ACC112 (cell line): ENCODE results near the gene CXCL11.

Experiments used
- H2AFZ ChIP-seq: fragments of 200-600 bp; sonication (generic); one replicate; pipeline ENCODE4 v1.6.0; 2017; ENCODE audit warnings: antibody characterized with exemption, low read length; ENCODE audit not compliant: unreplicated experiment
- H3K27ac ChIP-seq: fragments of 200-600 bp; sonication (generic); 2 replicates; pipeline ENCODE4 v1.5.1; 2014; ENCODE audit warnings: low read depth, mild to moderate bottlenecking, antibody characterized with exemption, low read length, moderate library complexity
- H3K27me3 ChIP-seq: fragments of 200-600 bp; sonication (generic); 2 replicates; pipeline ENCODE4 v1.6.1; 2014; ENCODE audit warnings: mild to moderate bottlenecking, antibody characterized with exemption, low read length, moderate library complexity, mixed read lengths; ENCODE audit not compliant: insufficient read depth
- H3K36me3 ChIP-seq: fragments of 200-600 bp; sonication (generic); 2 replicates; pipeline ENCODE4 v1.6.1; 2016; ENCODE audit warnings: mild to moderate bottlenecking, antibody characterized with exemption, low read length, moderate library complexity, mixed read lengths; ENCODE audit not compliant: insufficient read depth
- H3K4me1 ChIP-seq: fragments of 200-600 bp; sonication (generic); one replicate; pipeline ENCODE4 v1.6.1; 2016; ENCODE audit warnings: low read length, mixed read lengths; ENCODE audit not compliant: insufficient read depth, unreplicated experiment, control insufficient read depth
- H3K4me3 ChIP-seq: fragments of 200-600 bp; sonication (generic); 2 replicates; pipeline ENCODE4 v1.5.1; 2014; ENCODE audit warnings: mild to moderate bottlenecking, low read depth, low read length
- H3K79me2 ChIP-seq: fragments of 200-600 bp; sonication (generic); one replicate; pipeline ENCODE4 v1.6.0; 2016; ENCODE audit warnings: low read length; ENCODE audit not compliant: control insufficient read depth, unreplicated experiment, insufficient read depth

CXCL11 gene

DNA sequence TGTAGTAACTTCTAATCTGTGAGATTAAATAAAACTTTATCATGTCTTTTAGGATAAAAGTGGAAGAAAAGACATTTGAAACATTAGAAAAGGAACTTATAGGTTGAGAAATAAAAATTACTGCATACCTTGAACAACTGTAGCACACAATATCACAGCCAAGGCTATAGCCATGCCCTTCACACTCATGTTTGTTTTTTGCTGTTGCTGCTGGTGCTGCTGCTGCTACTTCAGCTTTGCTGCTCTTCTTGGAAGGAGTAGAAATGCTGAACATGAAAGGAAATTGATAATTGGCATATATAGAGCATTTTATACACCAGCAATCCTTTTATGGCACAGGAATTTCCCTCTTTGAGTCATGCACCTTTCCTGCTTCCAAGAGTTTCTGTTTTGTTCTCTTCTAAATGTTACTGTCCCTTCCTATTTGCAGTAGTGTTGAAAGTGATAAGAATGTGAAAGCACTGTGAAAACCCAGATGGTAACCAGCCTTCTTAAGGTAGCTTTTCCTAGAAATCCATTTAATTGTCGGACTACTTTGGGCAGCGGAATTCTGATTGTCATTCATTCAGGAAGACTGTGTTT lies at the start of gene CXCL11:
Gene CXCL11, minus strand, starts transcription at position 272 of the 582 bp plus-strand sequence. Its CDS starts 83 bp downstream, at position 189.
- Histone ChIP-seq H3K27ac (0 out of 2 replicates have a peak within 1 kb of the TSS, but pooled peaks have one; percentile 17), H3K79me2 (no peaks in the 10 kb centered on the region), H2AFZ (peak within 1 kb of the TSS; percentile 33), H3K4me3 (peak within 1 kb of the TSS; percentile 57), H3K27me3 (no peaks in the 10 kb centered on the region), H3K36me3 (no peaks in the 10 kb centered on the region), H3K4me1 (peaks cover 10% of the 10 kb centered on the region)

DNA sequence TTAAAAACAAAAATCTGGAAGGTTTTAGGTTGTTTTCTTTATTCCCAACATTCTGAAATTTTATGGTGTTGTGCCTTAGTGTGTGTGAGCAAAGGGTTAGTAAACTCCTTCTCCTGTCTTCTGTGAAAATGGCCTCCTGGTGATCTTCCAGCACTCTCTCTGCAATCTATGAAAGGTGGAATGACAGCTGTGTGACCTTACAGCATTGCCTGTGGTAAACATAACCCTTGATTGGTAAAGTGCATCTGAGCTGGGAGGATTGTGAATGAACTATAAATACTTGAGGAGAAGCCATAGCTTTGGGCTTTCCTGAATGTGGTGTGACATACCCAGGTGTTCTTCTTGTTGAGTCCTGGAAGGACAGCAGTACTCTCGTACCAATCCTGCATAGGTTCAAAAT lies 48.7 kb upstream of the CXCL11 start:
- H3K4me3 ChIP-seq: no peak overlapping the region
- no peaks in the 10 kb centered on the region for H3K79me2 ChIP-seq
- no peak overlapping the region for H3K27ac ChIP-seq
- no peaks in the 10 kb centered on the region for H3K36me3 ChIP-seq
- no peaks in the 10 kb centered on the region for H3K27me3 ChIP-seq
- H2AFZ ChIP-seq: no peak overlapping the region
- H3K4me1 ChIP-seq: peaks cover 5% of the 10 kb centered on the region

DNA sequence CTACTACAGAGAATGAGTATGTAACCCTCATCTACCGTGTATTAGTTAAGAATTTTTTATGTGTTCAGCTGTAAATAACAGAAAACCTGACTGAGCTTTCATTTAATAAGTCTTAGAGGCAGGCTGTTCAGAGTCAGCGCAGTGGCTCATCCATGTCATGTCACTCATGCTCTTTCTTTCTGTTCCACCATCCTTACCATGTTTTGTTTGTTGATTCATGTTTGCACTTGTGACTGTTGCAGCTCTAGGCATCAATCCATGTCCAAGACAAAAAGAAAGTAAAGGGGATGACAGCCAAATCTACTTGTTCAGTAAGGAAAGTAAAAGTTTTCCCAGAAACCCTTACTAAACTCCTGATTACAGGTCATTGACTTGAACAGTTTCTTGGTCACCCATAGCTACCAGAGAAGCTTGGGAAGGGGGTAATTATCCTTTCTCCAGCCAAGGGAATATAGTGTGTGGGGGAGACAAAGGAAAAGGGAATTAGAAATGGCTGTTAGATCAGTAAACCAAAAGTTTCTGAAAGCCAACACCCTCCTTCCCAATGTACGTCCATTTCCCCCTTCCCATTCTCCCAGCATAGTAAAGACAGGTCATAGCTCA lies 47.6 kb upstream of the CXCL11 start:
- Histone ChIP-seq H3K79me2 (no peaks in the 10 kb centered on the region), H3K4me3 (no peak overlapping the region), H3K36me3 (no peaks in the 10 kb centered on the region), H2AFZ (no peak overlapping the region), H3K27me3 (no peaks in the 10 kb centered on the region), H3K4me1 (peaks cover 5% of the 10 kb centered on the region), H3K27ac (no peak overlapping the region)

DNA sequence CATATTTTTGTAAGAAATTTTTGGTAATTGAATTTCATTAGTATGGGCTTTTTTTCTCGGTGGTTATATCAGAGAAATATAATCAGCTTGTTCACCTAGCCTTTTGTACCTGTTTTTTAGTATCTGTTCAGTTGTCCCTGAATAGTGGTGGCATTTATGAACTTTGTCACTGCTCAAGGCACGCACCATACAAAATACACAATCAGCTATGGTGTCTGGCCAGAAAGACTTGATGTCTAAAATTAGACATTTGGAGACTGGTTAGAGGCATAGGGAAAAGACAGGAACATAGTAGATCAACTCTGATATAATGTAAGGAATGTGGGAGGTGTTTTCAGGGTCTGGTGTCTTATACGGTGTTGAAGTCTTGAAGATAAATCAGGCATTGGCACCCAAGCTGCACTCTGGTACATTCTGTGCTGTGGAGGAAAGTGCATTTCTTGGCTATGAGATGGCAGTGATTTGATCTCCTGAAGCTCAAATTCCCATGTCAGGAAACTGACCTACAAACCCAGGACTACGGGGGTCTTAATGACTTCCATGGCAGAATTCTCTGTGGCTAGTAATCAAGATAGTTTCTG lies 42.3 kb upstream of the CXCL11 start:
- Histone ChIP-seq H3K27me3 (no peaks in the 10 kb centered on the region), H3K36me3 (no peaks in the 10 kb centered on the region), H3K79me2 (no peaks in the 10 kb centered on the region), H3K4me1 (no peaks in the 10 kb centered on the region), H3K27ac (no peak overlapping the region), H2AFZ (no peak overlapping the region), H3K4me3 (no peak overlapping the region)

DNA sequence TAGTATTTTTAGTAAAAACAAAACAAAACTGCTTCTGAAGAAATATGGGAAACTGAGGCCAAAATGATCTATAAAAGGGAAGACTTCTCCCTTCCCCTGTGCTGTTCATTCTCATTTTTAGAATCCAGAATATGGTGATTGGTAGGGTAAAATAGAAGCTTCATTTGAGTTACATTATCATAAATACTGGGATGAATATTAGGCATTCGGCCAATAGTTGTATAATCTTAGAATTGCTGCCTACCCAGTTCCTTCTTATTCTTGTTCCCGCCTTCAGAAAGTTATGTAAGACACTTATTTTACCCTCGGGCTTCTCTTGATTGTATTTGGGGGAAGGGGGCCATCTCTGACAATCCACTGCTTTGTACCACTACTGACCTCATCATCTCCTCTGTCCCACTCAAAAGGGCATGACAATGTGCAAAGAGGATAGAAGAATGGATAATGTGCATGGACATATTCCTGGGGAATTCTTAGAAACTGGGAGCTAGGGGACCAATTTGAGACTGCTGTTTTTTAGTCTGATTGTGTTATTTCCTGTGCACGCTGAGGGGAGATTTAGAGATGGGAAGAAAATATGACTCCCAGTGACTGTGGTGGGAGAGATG lies 39.2 kb upstream of the CXCL11 start:
- no peaks in the 10 kb centered on the region for H3K36me3 ChIP-seq
- H2AFZ ChIP-seq: no peak overlapping the region
- no peak overlapping the region for H3K4me3 ChIP-seq
- H3K79me2 ChIP-seq: no peaks in the 10 kb centered on the region
- H3K27ac ChIP-seq: no peak overlapping the region
- no peaks in the 10 kb centered on the region for H3K4me1 ChIP-seq
- no peaks in the 10 kb centered on the region for H3K27me3 ChIP-seq

DNA sequence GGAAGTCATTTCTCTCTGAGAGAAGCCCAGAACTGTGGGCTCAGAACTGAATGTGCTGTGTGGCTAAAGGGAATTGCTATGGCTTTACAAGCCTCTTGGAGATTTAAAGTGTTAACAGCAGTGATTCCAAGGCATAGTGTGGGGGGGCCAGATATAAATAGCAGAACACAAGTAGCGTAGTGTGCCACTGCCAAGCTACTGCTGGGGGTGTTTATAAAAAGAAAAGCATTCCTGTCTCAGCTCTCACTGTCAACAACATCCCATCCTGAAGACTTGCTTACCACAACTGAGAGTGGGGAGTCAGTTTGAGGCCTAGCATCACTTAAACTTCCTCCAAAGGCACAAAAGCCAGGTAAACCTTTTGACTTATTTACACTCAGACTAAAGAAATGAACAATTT lies 38.6 kb upstream of the CXCL11 start, which contains the start of gene ART3:
Gene ART3, plus strand, starts transcription at position 242 of the 400 bp plus-strand sequence. CDS start 1,181 bp downstream, outside the sequence.
- H3K79me2 ChIP-seq: no peaks in the 10 kb centered on the region
- H3K27me3 ChIP-seq: no peaks in the 10 kb centered on the region
- H3K36me3 ChIP-seq: no peaks in the 10 kb centered on the region
- no peaks in the 10 kb centered on the region for H3K4me1 ChIP-seq
- H2AFZ ChIP-seq: no peak within 1 kb of the TSS
- H3K4me3 ChIP-seq: no peak within 1 kb of the TSS
- no peak within 1 kb of the TSS for H3K27ac ChIP-seq

DNA sequence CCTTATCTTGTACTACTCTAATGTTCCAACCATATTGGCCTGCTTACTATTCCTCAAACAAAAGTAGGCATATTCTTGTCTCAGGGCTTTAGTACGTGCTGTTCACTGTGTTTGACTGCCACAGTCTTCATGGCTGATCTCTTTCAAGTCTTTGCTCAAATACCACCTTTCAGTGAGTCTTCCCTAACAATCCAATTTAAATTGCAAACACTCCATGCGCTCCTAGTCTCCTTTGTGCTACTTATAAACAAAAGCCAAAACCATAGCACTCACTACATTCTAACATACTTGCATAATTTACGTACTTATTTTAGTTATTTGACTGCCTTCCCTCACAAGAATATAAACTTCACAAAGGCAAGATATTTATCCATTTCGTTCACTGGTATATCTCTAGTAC lies 36.9 kb upstream of the CXCL11 start:
- Histone ChIP-seq H3K4me3 (no peak overlapping the region), H3K27ac (no peak overlapping the region), H2AFZ (no peak overlapping the region), H3K4me1 (no peaks in the 10 kb centered on the region), H3K79me2 (no peaks in the 10 kb centered on the region), H3K36me3 (no peaks in the 10 kb centered on the region), H3K27me3 (no peaks in the 10 kb centered on the region)

DNA sequence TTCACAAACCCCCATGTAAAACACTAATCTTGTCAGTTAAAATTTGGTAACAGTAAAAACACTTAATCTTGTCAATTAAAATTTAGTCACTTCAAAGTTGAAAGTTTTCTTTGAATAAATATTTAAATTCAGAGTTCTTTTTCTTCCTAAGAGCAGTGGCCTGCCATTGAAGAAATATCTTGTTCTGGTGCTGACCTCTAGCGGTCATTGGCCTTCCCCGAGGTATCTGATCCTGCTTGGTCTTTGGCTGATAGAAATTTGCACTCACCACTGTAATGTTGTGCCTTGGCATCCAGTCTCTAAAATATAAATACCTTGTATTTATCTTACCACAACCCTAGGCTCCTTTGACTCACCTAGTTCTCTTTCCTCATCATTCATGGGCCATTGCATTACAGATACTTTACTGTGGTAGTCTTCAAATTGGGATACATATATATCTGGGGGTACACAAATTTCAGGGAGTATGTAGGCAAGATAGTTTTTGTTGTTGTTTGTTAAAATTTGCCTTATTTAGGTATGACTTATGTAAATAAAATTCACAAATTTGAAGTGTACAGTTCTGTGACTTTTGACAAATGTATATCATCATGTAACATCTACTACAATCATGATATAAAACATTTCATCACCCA lies 31.9 kb upstream of the CXCL11 start:
- H2AFZ ChIP-seq: no peak overlapping the region

DNA sequence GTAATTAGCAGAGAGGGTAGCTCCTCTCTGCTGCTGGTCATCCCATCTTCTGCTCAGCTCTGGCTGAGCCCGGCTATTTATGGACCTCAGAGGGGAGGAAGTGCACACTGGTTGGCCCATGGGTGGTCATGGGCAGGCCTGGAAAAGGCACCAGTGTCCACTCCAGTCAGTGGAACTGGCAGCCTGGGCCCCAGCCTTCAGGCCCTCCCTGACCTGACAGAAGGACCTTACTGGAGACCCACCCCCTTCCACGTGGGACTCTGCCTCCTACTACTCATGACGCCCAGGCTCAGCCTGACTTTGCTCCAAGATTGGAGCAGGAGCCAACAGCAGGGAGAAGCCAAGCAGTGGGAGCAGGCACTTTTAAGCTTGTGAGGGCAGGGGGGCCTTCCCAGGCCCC lies 30.7 kb upstream of the CXCL11 start:
- H3K27ac ChIP-seq: no peak overlapping the region
- no peaks in the 10 kb centered on the region for H3K79me2 ChIP-seq

More for the DNA sequence above, 31.9 kb upstream of the CXCL11 start:
- H3K27me3 ChIP-seq: no peaks in the 10 kb centered on the region
- no peak overlapping the region for H3K27ac ChIP-seq
- no peaks in the 10 kb centered on the region for H3K79me2 ChIP-seq
- no peaks in the 10 kb centered on the region for H3K4me1 ChIP-seq
- H3K4me3 ChIP-seq: no peak overlapping the region
- H3K36me3 ChIP-seq: no peaks in the 10 kb centered on the region

DNA sequence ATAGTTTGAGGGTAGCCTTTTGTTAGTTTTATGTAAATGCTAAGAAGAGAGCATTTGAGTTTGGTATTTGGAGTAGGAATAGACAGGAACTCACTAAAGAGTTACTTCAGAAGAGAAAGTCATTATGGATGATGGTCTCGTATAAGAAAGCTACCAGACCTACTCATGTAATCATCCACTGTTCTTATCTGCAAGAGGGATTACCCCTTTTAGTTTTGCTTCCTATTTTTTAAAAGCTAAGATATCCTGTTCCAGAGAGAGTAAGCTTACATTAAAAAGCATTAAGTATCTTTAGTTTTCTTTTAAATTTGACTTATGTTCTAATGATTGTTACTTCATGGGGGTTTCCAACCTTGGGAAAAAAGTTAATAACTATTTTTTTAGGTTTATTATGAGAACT lies 26.1 kb upstream of the CXCL11 start:
- peaks cover 3% of the 10 kb centered on the region for H3K4me1 ChIP-seq
- H2AFZ ChIP-seq: no peak overlapping the region
- no peaks in the 10 kb centered on the region for H3K27me3 ChIP-seq
- H3K36me3 ChIP-seq: no peaks in the 10 kb centered on the region
- no peak overlapping the region for H3K4me3 ChIP-seq
- H3K79me2 ChIP-seq: no peaks in the 10 kb centered on the region
- H3K27ac ChIP-seq: no peak overlapping the region

More for the DNA sequence above, 30.7 kb upstream of the CXCL11 start:
- Histone ChIP-seq H3K4me1 (no peaks in the 10 kb centered on the region), H2AFZ (no peak overlapping the region), H3K36me3 (no peaks in the 10 kb centered on the region), H3K27me3 (no peaks in the 10 kb centered on the region), H3K4me3 (no peak overlapping the region)
